ENCODE data around the gene OGA.

The OGA gene

DNA sequence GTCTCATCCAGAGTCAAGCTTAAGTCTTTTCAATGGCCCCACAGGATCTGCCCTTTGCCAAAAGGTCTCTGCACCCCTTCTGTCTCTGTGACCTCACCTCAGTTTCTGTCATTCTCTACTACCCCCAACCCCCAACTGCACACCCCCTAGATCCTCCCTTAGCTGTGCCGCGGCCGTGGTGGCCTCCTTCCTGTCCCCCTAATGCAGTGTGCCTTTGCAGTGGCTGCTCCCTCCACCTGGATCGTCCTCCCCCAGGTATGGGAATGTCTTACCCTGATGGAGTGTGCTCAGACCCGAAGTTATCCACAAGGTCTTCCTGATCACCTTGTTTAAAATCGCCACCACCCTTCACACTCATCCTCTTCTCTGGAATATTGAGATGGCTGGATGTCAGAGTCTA, 51.9 kb downstream of the OGA start:
- Histone ChIP-seq H3K4me1 (no peaks in the 10 kb centered on the region), H3K36me3 (no peaks in the 10 kb centered on the region), H3K27me3 (peaks cover 0 to 58% of the 10 kb centered on the region in 2 donors), H3K9me3 (no peaks in the 10 kb centered on the region), H3K4me3 (no peak overlapping the region), H3K27ac (no peak overlapping the region)
- intact Hi-C loops (cut with DNase I; ENCODE audit: low total_unique reads), result no loop called here
- TF ChIP-seq CTCF (IDR thresholded peaks at IDR 0.05), result no peak
- DNase-seq, result no peak

- no peak for DNase-seq
- intact Hi-C loops (cut with DNase I; ENCODE audit: low total_unique reads), result no loop called here
- no peak for TF ChIP-seq CTCF (IDR thresholded peaks at IDR 0.05)
- Histone ChIP-seq H3K27ac (no peak overlapping the region), H3K4me3 (no peak overlapping the region), H3K9me3 (no peaks in the 10 kb centered on the region), H3K36me3 (no peaks in the 10 kb centered on the region), H3K4me1 (no peaks in the 10 kb centered on the region), H3K27me3 (peaks cover 0 to 48% of the 10 kb centered on the region in 2 donors)
Observed at GRCh38 chr10:101763141-101763846, 55.0 kb downstream of the OGA start.

DNA sequence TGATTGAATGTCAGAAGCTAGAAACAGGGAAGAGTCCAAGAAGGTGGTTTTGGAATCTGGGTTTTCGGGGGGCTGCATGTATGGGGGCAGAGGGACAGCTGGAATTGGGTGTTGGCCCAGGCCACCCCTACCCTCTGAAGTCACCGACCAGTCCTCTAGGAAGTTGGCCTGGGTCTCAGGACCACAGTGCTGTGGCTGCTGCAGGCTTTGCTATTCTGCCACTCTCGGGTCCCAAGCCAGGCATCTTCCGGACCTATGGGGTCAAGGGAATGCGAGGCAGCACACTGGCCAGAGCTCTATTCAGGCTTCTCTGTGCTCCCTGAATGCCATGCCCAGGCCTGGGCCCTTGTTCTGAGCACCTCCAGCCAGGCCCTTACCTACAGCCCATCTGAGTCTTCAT, 55.5 kb downstream of the OGA start:
- intact Hi-C loops (cut with DNase I; ENCODE audit: low total_unique reads), result no loop called here
- DNase-seq, result no peak
- peaks cover 0 to 48% of the 10 kb centered on the region in 2 donors for H3K27me3 ChIP-seq
- no peak overlapping the region for H3K4me3 ChIP-seq
- H3K36me3 ChIP-seq, result no peaks in the 10 kb centered on the region
- no peak for TF ChIP-seq CTCF (IDR thresholded peaks at IDR 0.05)
- H3K27ac ChIP-seq, result no peak overlapping the region
- no peaks in the 10 kb centered on the region for H3K9me3 ChIP-seq
- no peaks in the 10 kb centered on the region for H3K4me1 ChIP-seq

- peaks cover 0 to 49% of the 10 kb centered on the region in 2 donors for H3K27me3 ChIP-seq
- no peak for TF ChIP-seq CTCF (IDR thresholded peaks at IDR 0.05)
- no peak overlapping the region for H3K27ac ChIP-seq
- H3K4me1 ChIP-seq, result no peaks in the 10 kb centered on the region
- no peaks in the 10 kb centered on the region for H3K9me3 ChIP-seq
- H3K36me3 ChIP-seq, result no peaks in the 10 kb centered on the region
- intact Hi-C loops (cut with DNase I; ENCODE audit: low total_unique reads), result no loop called here
- no peak for DNase-seq
- no peak overlapping the region for H3K4me3 ChIP-seq
Observed at GRCh38 chr10:101761226-101761625, 57.0 kb downstream of the OGA start.

DNA sequence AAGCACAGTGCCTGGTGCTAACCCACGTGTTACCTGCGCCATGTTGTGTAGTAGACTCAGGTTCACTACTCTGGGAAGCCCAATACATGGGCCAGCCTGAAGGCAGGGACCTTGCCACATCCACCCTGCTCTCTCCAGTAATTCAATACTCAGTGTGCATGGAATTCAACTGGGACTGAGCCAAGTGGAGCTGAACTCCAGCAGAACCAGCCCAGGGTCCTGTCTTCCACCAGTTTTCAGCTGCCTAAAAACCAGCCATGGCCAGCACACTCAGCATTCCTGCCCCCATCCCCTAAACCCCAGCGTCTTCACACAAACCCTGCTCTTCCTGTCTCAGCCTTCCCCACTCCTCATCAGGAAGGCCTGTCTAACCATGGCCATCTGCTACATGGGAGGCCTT, 57.7 kb downstream of the OGA start:
- TF ChIP-seq CTCF (IDR thresholded peaks at IDR 0.05), result no peak
- intact Hi-C loops (cut with DNase I; ENCODE audit: low total_unique reads), result no loop called here

More for the DNA sequence above, 57.7 kb downstream of the OGA start:
- Histone ChIP-seq H3K36me3 (no peaks in the 10 kb centered on the region), H3K9me3 (no peaks in the 10 kb centered on the region), H3K4me3 (no peak overlapping the region), H3K27me3 (peaks cover 0 to 48% of the 10 kb centered on the region in 2 donors), H3K4me1 (no peaks in the 10 kb centered on the region), H3K27ac (no peak overlapping the region)
- DNase-seq, result no peak

Measured in tibial artery (tissue), 4 donors.